WI38 (cell line): ENCODE results near the gene GABRA5.

Experiments used
- H3K4me3 ChIP-seq: 2 replicates; pipeline ENCODE4 v1.5.1; 2011; ENCODE audit warnings: low read depth, mild to moderate bottlenecking, control low read depth, low read length
- TF ChIP-seq, protein P1 (sequence below): IDR thresholded peaks from 2 replicates; pipeline ENCODE4 v1.5.1; 2012; ENCODE audit warnings: low read depth, mild to moderate bottlenecking, control low read depth, low read length

The GABRA5 gene

DNA sequence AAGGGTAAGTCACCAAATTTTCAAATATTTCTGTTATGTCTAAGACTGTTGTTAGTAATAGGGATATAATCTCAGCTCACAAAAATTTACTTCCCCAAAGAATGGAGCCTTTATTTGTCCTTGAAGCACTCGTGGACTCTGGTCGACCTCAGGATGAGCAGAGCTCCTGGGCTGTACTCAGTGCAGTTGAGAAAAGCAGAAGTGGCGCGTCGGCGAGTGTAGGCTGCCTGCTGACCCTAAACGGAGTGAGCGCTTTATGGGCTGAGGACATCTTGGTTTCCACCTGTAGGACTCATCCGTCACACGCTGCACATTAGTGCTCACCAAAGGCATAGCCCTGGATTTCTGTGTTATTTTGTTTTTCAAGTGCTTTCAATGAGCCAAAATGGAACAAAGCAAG, 11.0 kb downstream of the GABRA5 start:
- H3K4me3 ChIP-seq, result no peak overlapping the region
- TF ChIP-seq, protein P1, sequence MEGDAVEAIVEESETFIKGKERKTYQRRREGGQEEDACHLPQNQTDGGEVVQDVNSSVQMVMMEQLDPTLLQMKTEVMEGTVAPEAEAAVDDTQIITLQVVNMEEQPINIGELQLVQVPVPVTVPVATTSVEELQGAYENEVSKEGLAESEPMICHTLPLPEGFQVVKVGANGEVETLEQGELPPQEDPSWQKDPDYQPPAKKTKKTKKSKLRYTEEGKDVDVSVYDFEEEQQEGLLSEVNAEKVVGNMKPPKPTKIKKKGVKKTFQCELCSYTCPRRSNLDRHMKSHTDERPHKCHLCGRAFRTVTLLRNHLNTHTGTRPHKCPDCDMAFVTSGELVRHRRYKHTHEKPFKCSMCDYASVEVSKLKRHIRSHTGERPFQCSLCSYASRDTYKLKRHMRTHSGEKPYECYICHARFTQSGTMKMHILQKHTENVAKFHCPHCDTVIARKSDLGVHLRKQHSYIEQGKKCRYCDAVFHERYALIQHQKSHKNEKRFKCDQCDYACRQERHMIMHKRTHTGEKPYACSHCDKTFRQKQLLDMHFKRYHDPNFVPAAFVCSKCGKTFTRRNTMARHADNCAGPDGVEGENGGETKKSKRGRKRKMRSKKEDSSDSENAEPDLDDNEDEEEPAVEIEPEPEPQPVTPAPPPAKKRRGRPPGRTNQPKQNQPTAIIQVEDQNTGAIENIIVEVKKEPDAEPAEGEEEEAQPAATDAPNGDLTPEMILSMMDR, result no peak

GRCh38 chr15:26879706-26880105, 12.8 kb downstream of the GABRA5 start:
- H3K4me3 ChIP-seq, result no peak overlapping the region
- TF ChIP-seq, protein P1, result no peak

- no peak overlapping the region for H3K4me3 ChIP-seq
- TF ChIP-seq, protein P1, result no peak
Measured at GRCh38 chr15:26882112-26882511, 15.2 kb downstream of the GABRA5 start.

GRCh38 chr15:26882616-26883365, 15.9 kb downstream of the GABRA5 start:
- TF ChIP-seq, protein P1, result no peak
- no peak overlapping the region for H3K4me3 ChIP-seq

- TF ChIP-seq, protein P1, result no peak
- no peak overlapping the region for H3K4me3 ChIP-seq
Measured at GRCh38 chr15:26883466-26883865, 16.6 kb downstream of the GABRA5 start.

DNA sequence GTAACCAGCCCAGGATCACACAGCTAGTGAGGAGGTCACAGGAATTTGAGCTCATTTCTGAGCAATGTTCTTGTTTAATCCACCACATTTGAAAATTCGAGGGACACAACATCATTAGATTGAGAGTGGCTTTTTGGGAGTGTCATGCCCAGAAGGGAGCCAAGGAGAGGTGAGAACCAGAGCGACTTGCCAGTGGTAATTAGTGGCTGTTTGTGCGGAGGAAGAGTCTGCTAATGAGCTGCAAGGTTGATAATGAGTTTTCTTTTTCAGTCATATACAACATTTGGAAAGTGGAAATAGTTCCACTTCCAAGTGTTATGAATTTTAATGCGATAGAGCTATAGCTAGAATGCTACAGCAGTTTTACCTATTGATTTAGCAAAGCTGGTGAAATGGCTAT, 19.7 kb downstream of the GABRA5 start:
- H3K4me3 ChIP-seq, result no peak overlapping the region
- TF ChIP-seq, protein P1, result no peak

DNA sequence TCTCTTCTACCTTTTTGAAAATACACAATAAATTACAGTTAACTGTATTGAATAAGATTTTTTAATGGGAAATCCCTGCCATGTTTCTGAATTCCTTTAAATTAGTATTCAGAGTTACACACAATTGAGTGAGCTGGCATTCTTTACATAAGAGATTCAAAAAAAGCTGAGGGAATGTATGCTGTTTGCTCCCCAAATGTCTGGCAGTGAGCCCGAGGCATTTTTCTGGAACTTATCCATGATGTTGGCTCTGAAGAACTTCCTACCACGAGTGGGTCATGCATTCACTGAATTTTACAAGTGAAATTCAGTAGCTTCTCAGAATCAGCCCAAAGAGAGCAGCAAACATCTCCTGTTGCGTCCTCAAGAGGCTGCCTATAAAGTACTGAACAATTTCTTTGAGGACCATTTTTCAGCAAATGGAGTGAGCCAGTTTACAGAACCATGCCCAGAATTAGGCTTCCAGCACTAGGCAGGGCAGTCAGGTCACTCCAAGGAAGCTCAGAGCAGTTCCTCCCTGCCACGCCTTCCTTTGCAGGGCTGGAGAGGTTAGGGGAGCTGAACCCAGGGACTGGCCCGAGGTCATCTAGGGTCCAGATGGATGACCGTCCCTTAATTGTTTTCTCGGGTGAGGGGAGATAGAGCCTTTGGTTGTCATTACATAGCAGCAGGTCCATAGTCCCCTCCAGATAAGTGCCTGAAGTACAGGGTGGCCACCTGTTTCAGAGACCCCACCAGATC, 21.2 kb downstream of the GABRA5 start:
- H3K4me3 ChIP-seq, result no peak overlapping the region
- TF ChIP-seq, protein P1, result no peak
